ENCODE results near the gene MIDN. TPM values are rescaled to one million over a fixed set of nuclear protein-coding genes. Genes with fewer than 3 reads are reported as not detected.

MIDN gene
- total and polyA plus RNA-seq, 4 experiments from 2014 or later = 0.75 to 34.0 (median 18.2) TPM

DNA sequence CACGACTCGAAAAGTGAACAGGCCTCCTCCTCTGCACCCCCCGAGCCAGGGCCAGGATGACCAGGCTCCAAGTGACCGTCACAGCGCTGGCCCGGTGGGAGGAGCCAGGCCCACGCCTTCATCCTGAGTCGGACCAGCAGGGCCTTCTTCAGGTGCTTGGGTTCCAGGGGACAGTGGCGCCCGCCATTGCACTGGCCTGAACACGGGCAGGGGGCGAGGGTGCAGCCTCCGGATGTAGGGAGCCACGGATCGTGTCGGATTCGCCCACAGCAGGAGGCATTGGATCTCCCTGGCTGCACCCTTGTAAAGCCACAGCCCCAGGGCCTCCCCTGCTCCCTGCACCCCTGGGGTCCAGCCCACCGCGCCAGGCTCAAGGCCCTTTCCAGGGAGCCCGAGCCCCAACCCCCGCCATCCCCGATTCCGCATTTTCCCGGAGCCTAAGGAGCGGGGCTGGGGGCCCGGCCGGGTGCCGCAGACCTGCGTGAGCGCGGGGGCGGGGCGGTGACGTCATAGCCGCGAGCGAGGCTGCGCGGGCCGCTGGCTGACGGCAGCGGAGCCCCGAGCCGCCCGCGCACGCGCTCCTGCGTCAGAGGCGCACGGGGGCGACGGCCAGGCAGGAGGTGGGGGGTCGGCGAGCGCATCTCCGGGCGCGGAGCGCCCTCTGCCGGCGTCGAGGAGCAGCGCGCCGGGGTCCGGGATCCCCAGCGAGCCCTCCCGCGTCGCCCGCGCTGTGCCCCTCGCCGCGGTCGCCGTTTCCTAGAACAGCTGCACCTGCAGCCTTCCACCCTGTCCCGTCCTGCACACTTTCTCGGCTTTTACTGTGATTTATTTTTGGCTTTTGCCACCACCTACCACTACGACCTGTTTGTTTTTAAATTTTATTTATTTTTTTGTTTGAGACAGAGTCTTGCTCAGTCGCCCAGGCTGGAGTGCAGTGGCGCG, 8.3 kb upstream of the MIDN start:
- Histone ChIP-seq H3K4me1 (ENCODE audit: insufficient read depth, low read length) (peaks cover 53% of the 10 kb centered on the region), H3K36me3 (ENCODE audit: insufficient read depth, low read length) (no peaks in the 10 kb centered on the region), H3K9me3 (ENCODE audit: control insufficient read depth in 1 of 2, low read length in 2 of 2) (no peaks in the 10 kb centered on the region), H3K27ac (ENCODE audit: low read depth, low read length) (peak overlapping the region; percentile 38), H3K27me3 (ENCODE audit: insufficient read depth, low read length) (no peaks in the 10 kb centered on the region), H3K4me3 (ENCODE audit: low read length in 2 of 2) (peak overlapping the region in 1 of 2 donors; percentile 59)
- intact Hi-C loops (cut with micrococcal nuclease) = loop anchor here (2.0 to 10.0 kb wide), 3 partner anchors 48 to 445 kb away; partner anchors contain the start of genes GPX4 and PTBP1
- H3K4me3 Mint-ChIP-seq = peak overlapping the region; percentile 43 to 94 (median 74)
- CTCF ChIA-PET (ENCODE audit: partially characterized antibody) = interaction anchor here (1.0 to 2.4 kb wide), 4 partner anchors 21 to 256 kb away, joined by 3 to 10 read pairs (median 4); partner anchors contain the start of genes CIRBP and WDR18
- H3K27ac Mint-ChIP-seq = peak overlapping the region; percentile 75 to 98 (median 88)
- H3K4me1 Mint-ChIP-seq = peaks cover 12 to 52% (median 33%) of the 10 kb centered on the region in 4 donors
- peaks cover 0 to 3% (median 0%) of the 10 kb centered on the region in 8 donors for H3K9me3 Mint-ChIP-seq
- H3K36me3 Mint-ChIP-seq = peaks cover 0 to 5% of the 10 kb centered on the region in 2 donors
- peaks cover 6 to 10% of the 10 kb centered on the region in 2 donors for H3K27me3 Mint-ChIP-seq
- DNase-seq = peak; percentile 92 to 94 (median 94)
- POLR2A ChIA-PET (ENCODE audit: partially characterized antibody) = interaction anchor here (0.5 to 10.1 kb wide), 6 partner anchors 24 to 256 kb away, joined by 3 to 650 read pairs (median 4); partner anchors contain the start of genes CIRBP and CNN2

DNA sequence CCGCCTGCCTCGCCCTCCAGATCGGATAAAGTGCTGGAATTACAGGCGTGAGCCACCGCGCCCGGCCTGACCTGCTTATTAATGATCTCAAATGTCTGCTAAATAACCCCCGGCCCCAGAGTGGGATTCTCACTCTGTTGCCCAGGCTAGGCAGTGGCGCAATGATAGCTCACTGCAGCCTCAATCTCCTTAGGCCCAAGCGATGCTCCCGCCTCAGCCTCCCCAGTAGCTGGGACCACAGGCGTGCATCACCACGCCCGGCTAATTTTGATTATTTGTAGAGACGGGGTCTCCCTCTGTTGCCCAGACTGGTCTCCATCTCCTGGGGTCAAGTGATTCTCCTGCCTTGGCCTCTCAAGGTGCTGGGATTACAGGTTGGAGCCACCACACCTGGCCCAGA, 7.5 kb upstream of the MIDN start:
- Mint-ChIP-seq H3K4me3 (peak overlapping the region; percentile 36 to 95 (median 92)), H3K36me3 (peaks cover 0 to 5% of the 10 kb centered on the region in 2 donors), H3K27ac (peak overlapping the region; percentile 37 to 99 (median 98)), H3K9me3 (peaks cover 0 to 3% (median 0%) of the 10 kb centered on the region in 8 donors), H3K27me3 (peaks cover 6 to 10% of the 10 kb centered on the region in 2 donors), H3K4me1 (peaks cover 12 to 52% (median 33%) of the 10 kb centered on the region in 4 donors)
- Histone ChIP-seq H3K27me3 (ENCODE audit: insufficient read depth, low read length) (no peaks in the 10 kb centered on the region), H3K9me3 (ENCODE audit: control insufficient read depth in 1 of 2, low read length in 2 of 2) (no peaks in the 10 kb centered on the region), H3K27ac (ENCODE audit: low read depth, low read length) (peak overlapping the region; percentile 72), H3K4me3 (ENCODE audit: low read length in 2 of 2) (peak overlapping the region in 1 of 2 donors; percentile 59), H3K4me1 (ENCODE audit: insufficient read depth, low read length) (peaks cover 59% of the 10 kb centered on the region), H3K36me3 (ENCODE audit: insufficient read depth, low read length) (no peaks in the 10 kb centered on the region)
- intact Hi-C loops (cut with micrococcal nuclease) = loop anchor here (1.0 to 10.0 kb wide), 4 partner anchors 49 to 446 kb away; partner anchors contain the start of genes GPX4 and PTBP1
- DNase-seq = no peak
- ChIA-PET POLR2A (ENCODE audit: partially characterized antibody) (interaction anchor here (0.5 to 10.1 kb wide), 12 partner anchors 9 to 1017 kb away, joined by 3 to 650 read pairs (median 4); partner anchors contain the start of genes CIRBP, CNN2 and FAM174C), CTCF (ENCODE audit: partially characterized antibody) (interaction anchor here (1.0 to 2.4 kb wide), 4 partner anchors 20 to 257 kb away, joined by 3 to 10 read pairs (median 4); partner anchors contain the start of genes CIRBP and WDR18)

DNA sequence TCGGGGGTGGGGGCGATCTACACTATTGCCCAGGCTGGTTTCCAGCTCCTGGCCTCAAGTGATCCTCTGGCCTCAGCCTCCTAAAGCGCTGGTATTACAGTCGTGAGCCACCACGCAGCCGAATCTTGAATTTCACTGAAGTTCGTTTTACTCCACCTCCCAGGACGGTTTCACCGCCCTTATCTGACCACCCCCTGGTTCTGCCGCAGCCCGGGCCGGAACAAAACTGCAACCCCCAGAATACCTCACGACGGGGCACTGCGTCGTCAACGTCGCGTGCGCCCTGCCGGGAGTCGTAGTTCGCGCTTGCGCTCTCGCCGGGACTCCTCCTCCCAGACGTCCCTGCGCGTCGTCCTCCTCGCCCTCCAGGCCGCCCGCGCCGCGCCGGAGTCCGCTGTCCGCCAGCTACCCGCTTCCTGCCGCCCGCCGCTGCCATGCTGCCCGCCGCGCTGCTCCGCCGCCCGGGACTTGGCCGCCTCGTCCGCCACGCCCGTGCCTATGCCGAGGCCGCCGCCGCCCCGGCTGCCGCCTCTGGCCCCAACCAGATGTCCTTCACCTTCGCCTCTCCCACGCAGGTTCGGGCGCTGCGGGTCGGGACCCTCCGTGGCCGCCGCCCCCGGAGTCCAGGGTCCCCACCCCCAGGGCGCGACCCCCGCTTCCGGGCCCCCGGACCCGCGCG, 6.8 kb upstream of the MIDN start, which contains the start of gene ATP5F1D:
Gene ATP5F1D, plus strand, starts transcription at position 335 of the 679 bp plus-strand sequence. Its CDS starts 100 bp downstream, at position 435.
- intact Hi-C loops (cut with micrococcal nuclease) = loop anchor here (1.0 to 10.0 kb wide), 4 partner anchors 49 to 447 kb away; partner anchors contain the start of genes GPX4 and PTBP1
- peak; percentile 84 to 88 (median 86) for DNase-seq
- Mint-ChIP-seq H3K4me1 (peaks cover 12 to 52% (median 33%) of the 10 kb centered on the region in 4 donors), H3K9me3 (peaks cover 0 to 2% (median 0%) of the 10 kb centered on the region in 8 donors), H3K4me3 (peak within 1 kb of the TSS; percentile 89 to 95 (median 92)), H3K27me3 (peaks cover 6 to 10% of the 10 kb centered on the region in 2 donors), H3K27ac (peak within 1 kb of the TSS; percentile 94 to 99 (median 98)), H3K36me3 (peaks cover 0 to 5% of the 10 kb centered on the region in 2 donors)
- Histone ChIP-seq H3K27ac (ENCODE audit: low read depth, low read length) (peak within 1 kb of the TSS; percentile 72), H3K27me3 (ENCODE audit: insufficient read depth, low read length) (no peaks in the 10 kb centered on the region), H3K36me3 (ENCODE audit: insufficient read depth, low read length) (no peaks in the 10 kb centered on the region), H3K9me3 (ENCODE audit: control insufficient read depth in 1 of 2, low read length in 2 of 2) (no peaks in the 10 kb centered on the region), H3K4me1 (ENCODE audit: insufficient read depth, low read length) (peaks cover 59% of the 10 kb centered on the region), H3K4me3 (ENCODE audit: low read length in 2 of 2) (peak within 1 kb of the TSS; percentile 29 to 59)
- CTCF ChIA-PET (ENCODE audit: partially characterized antibody) = interaction anchor here (1.1 to 2.4 kb wide), 3 partner anchors 20 to 28 kb away, joined by 3 to 10 read pairs (median 4); partner anchors contain the start of gene CIRBP
- POLR2A ChIA-PET (ENCODE audit: partially characterized antibody) = interaction anchor here (0.6 to 10.1 kb wide), 12 partner anchors 9 to 1017 kb away, joined by 3 to 650 read pairs (median 4); partner anchors contain the start of genes CIRBP, CNN2 and FAM174C

DNA sequence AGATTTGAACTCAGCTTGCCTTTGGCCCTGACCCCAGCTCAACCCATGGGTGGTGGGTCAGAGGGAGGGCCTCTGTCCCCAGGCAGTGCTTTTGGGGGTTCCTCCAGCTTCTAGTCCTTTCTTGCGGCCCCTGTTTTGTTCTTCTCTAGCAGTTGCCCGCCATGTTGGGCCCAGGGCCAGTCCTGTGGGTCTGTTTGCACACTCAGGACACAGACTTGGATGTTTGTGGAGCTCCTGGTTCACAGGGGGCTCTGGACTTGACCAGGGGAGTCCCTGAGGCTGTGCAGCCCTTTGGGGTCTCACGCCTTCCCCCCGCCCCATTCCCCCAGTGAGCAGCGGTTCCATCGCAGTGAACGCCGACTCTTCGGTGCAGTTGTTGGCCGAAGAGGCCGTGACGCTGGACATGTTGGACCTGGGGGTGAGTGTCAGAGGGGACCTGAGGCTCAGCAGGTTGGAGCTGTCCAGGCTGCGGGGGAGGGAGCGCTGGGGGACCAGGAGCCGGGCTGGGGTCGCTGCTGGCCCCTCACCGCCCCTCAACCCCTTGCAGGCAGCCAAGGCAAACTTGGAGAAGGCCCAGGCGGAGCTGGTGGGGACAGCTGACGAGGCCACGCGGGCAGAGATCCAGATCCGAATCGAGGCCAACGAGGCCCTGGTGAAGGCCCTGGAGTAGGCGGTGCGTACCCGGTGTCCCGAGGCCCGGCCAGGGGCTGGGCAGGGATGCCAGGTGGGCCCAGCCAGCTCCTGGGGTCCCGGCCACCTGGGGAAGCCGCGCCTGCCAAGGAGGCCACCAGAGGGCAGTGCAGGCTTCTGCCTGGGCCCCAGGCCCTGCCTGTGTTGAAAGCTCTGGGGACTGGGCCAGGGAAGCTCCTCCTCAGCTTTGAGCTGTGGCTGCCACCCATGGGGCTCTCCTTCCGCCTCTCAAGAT, 4.4 kb upstream of the MIDN start:
- peak overlapping the region in 7 of 8 donors; percentile 41 to 86 (median 74) for H3K4me3 Mint-ChIP-seq
- no peak overlapping the region for H3K4me3 ChIP-seq (ENCODE audit: low read length in 2 of 2)
- intact Hi-C loops (cut with micrococcal nuclease) = loop anchor here (1.0 to 10.0 kb wide), 3 partner anchors 22 to 449 kb away; partner anchors contain the start of gene PTBP1
- peaks cover 59% of the 10 kb centered on the region for H3K4me1 ChIP-seq (ENCODE audit: insufficient read depth, low read length)
- H3K27ac Mint-ChIP-seq = peak overlapping the region; percentile 85 to 98 (median 94)
- peaks cover 6 to 42% (median 25%) of the 10 kb centered on the region in 4 donors for H3K4me1 Mint-ChIP-seq
- H3K27me3 ChIP-seq (ENCODE audit: insufficient read depth, low read length) = no peaks in the 10 kb centered on the region
- no peaks in the 10 kb centered on the region for H3K36me3 ChIP-seq (ENCODE audit: insufficient read depth, low read length)
- peaks cover 0 to 3% of the 10 kb centered on the region in 2 donors for H3K27me3 Mint-ChIP-seq
- ChIA-PET POLR2A (ENCODE audit: partially characterized antibody) (interaction anchor here (0.7 to 10.1 kb wide), 18 partner anchors 9 to 447 kb away, joined by 3 to 650 read pairs (median 5); partner anchors contain the start of genes CIRBP, CNN2, FAM174C and GPX4), CTCF (ENCODE audit: partially characterized antibody) (interaction anchor here (0.6 to 5.3 kb wide), 20 partner anchors 9 to 225 kb away, joined by 3 to 364 read pairs (median 4); partner anchors contain the start of genes CIRBP and FAM174C)
- peaks cover 0 to 5% of the 10 kb centered on the region in 2 donors for H3K36me3 Mint-ChIP-seq
- peak overlapping the region; percentile 36 for H3K27ac ChIP-seq (ENCODE audit: low read depth, low read length)
- H3K9me3 Mint-ChIP-seq = no peaks in the 10 kb centered on the region
- no peaks in the 10 kb centered on the region for H3K9me3 ChIP-seq (ENCODE audit: control insufficient read depth in 1 of 2, low read length in 2 of 2)
- DNase-seq = peak; percentile 83 to 87 (median 84)

DNA sequence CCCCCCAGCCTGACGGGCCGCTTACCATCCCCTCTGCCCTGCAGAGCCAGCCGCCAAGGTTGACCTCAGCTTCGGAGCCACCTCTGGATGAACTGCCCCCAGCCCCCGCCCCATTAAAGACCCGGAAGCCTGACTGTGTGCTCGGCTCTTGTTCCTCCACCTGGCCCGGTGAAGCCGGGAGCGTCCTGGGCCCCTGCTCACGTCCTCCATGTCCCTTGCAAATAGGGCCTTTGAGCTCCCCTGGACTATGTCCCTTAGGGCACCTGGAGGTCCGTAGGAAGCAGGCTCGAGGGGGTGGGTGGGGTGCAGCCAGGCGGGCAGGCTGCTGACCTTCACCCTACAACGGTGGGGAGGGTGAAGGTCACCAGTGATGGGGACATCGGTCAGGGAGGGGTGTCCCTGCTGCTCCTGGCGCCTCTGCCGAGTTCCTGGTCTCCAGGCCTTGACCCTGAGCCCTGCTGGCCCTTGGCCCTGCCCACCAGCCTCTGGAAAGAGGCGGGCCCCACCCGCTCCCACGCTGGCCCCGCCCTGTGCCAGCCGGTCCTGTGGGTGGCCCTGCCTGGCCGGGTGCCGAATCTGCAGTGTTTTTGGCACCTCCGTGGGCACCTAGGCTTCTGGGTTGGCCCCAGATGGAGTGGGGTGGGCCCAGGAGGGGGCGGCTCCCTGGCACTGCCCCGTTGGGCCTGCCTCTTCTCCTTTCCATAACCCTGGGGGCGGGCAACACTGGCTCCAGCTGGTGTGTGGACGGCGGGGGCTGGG, 3.5 kb upstream of the MIDN start:
- peak overlapping the region; percentile 85 to 95 (median 94) for H3K27ac Mint-ChIP-seq
- Histone ChIP-seq H3K27me3 (ENCODE audit: insufficient read depth, low read length) (no peaks in the 10 kb centered on the region), H3K4me3 (ENCODE audit: low read length in 2 of 2) (no peak overlapping the region), H3K27ac (ENCODE audit: low read depth, low read length) (peak overlapping the region; percentile 36), H3K9me3 (ENCODE audit: control insufficient read depth in 1 of 2, low read length in 2 of 2) (no peaks in the 10 kb centered on the region), H3K4me1 (ENCODE audit: insufficient read depth, low read length) (peaks cover 55% of the 10 kb centered on the region), H3K36me3 (ENCODE audit: insufficient read depth, low read length) (no peaks in the 10 kb centered on the region)
- ChIA-PET POLR2A (ENCODE audit: partially characterized antibody) (interaction anchor here (0.9 to 10.1 kb wide), 15 partner anchors 8 to 448 kb away, joined by 3 to 650 read pairs (median 6); partner anchors contain the start of genes CIRBP, CNN2, FAM174C and GPX4), CTCF (ENCODE audit: partially characterized antibody) (interaction anchor here (0.6 to 5.3 kb wide), 20 partner anchors 8 to 225 kb away, joined by 3 to 364 read pairs (median 4); partner anchors contain the start of genes CIRBP and FAM174C)
- peak overlapping the region in 7 of 8 donors; percentile 41 to 86 (median 74) for H3K4me3 Mint-ChIP-seq
- peaks cover 0 to 2% (median 0%) of the 10 kb centered on the region in 8 donors for H3K9me3 Mint-ChIP-seq
- peaks cover 6 to 35% (median 22%) of the 10 kb centered on the region in 4 donors for H3K4me1 Mint-ChIP-seq
- DNase-seq = no peak
- intact Hi-C loops (cut with micrococcal nuclease) = loop anchor here (1.0 to 10.0 kb wide), 3 partner anchors 21 to 450 kb away; partner anchors contain the start of gene PTBP1
- H3K36me3 Mint-ChIP-seq = peaks cover 3 to 6% of the 10 kb centered on the region in 2 donors
- H3K27me3 Mint-ChIP-seq = peaks cover 0 to 3% of the 10 kb centered on the region in 2 donors
